Mucosa of rectum (tissue), 2 donors: Measurements from ENCODE around the gene PRSS35.
"Not testable (repeated sequence)": the region's sequence is repeated elsewhere in the genome, so short reads cannot be mapped to it uniquely, and the experiment has no call there.

Experiments used
- H3K27ac ChIP-seq, 2 donors: one replicate each; pipeline ENCODE4 v1.7.0; 2013; ENCODE audit warnings: inconsistent platforms in 2 of 2, low read depth in 2 of 2, low read length in 2 of 2
- H3K27me3 ChIP-seq, 2 donors: one replicate each; pipeline ENCODE4 v1.7.0; 2013; ENCODE audit warnings: low read length in 2 of 2; ENCODE audit not compliant: control insufficient read depth in 2 of 2, insufficient read depth in 2 of 2
- H3K36me3 ChIP-seq, 2 donors: one replicate each; pipeline ENCODE4 v1.7.0; 2013; ENCODE audit warnings: low read length in 2 of 2; ENCODE audit not compliant: control insufficient read depth in 2 of 2, insufficient read depth in 2 of 2
- H3K4me1 ChIP-seq, 2 donors: one replicate each; pipeline ENCODE4 v1.7.0; 2013; ENCODE audit warnings: low read length in 2 of 2, mild to moderate bottlenecking in 1 of 2; ENCODE audit not compliant: control insufficient read depth in 2 of 2, insufficient read depth in 2 of 2
- H3K4me3 ChIP-seq, 2 donors: one replicate each; pipeline ENCODE4 v1.7.0; 2013; ENCODE audit warnings: low read length in 2 of 2
- H3K9ac ChIP-seq, 2 donors: one replicate each; pipeline ENCODE4 v1.7.0; 2013; ENCODE audit warnings: low read length in 2 of 2, low read depth in 1 of 2, mild to moderate bottlenecking in 1 of 2
- H3K9me3 ChIP-seq, 2 donors: one replicate each; pipeline ENCODE4 v1.7.0; 2013; ENCODE audit warnings: low read length in 2 of 2; ENCODE audit not compliant: control insufficient read depth in 2 of 2
- donor health status: healthy.
- donor health status: Normal muscosa, but diverticular disease.

The PRSS35 gene

DNA sequence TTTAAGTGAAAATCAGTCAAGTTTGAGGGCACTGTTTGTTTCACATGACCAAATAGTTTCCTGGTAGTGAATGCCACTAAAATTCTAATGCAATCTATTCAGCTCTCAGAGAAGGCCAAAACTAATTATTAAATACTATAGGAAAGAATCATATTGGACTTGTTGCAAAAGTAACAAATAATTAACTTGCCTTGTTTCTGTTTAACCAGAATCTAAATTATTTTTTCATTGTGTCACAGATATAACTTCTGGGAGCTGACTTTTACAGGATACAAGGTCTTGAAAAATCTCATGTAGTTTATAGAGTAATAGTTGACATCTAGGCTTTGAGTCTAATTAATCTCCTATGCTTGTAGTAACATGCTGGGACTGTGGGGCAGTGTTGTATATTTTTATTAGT is 44.5 kb downstream of the PRSS35 start:
- no peaks in the 10 kb centered on the region for H3K9me3 ChIP-seq

DNA sequence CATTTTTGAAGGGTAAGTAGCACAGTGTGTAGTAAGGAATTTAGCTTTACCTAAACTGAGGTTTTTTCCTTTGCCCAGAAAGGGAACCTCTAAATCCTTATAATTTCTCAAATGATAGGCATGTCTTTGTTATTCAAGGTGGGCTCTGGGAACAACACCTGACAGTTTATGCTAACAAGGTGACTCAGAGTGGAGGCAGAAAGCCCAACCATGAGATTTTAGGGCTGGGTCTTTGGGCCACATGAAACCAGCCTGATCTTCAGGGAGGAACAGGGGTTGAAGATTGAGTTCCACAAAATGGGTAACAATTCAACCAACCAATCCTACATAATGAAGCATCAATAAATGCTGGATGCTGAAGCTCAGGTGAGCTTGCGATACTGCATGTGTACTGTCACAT is 46.6 kb downstream of the PRSS35 start:
- Histone ChIP-seq H3K4me3 (no peak overlapping the region), H3K27ac (no peak overlapping the region), H3K27me3 (no peaks in the 10 kb centered on the region), H3K9ac (no peak overlapping the region), H3K36me3 (no peaks in the 10 kb centered on the region), H3K4me1 (no peaks in the 10 kb centered on the region), H3K9me3 (no peaks in the 10 kb centered on the region)

More for the DNA sequence above, 44.5 kb downstream of the PRSS35 start:
- Histone ChIP-seq H3K4me3 (no peak overlapping the region), H3K27me3 (no peaks in the 10 kb centered on the region), H3K36me3 (no peaks in the 10 kb centered on the region), H3K27ac (no peak overlapping the region), H3K4me1 (no peaks in the 10 kb centered on the region), H3K9ac (no peak overlapping the region)

DNA sequence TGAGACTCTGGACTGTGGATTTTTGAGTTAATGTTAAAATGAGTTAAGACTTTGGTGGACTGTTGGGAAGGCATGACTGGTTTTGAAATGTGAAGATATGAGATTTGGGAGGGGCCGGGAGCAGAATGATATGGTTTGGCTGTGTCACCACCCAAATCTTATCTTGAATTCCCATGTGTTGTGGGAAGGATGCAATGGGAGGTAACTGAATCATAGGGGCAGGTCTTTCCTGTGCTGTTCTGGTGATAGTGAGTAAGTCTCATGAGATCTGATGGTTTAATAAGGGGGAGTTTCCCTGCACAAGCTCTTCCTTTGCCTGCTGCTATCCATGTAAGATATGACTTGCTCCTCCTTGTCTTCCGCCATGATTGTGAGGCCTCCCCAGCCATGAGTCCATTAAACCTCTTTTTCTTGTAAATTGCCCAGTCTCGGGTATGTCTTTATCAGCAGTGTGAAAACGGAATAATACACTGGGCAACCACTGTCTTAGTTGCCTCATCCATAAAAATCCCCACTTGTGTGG is 59.4 kb downstream of the PRSS35 start:
- H3K27me3 ChIP-seq, H3K36me3 ChIP-seq, H3K9me3 ChIP-seq, H3K4me3 ChIP-seq, H3K27ac ChIP-seq, H3K4me1 ChIP-seq, H3K9ac ChIP-seq: not testable (repeated sequence)

DNA sequence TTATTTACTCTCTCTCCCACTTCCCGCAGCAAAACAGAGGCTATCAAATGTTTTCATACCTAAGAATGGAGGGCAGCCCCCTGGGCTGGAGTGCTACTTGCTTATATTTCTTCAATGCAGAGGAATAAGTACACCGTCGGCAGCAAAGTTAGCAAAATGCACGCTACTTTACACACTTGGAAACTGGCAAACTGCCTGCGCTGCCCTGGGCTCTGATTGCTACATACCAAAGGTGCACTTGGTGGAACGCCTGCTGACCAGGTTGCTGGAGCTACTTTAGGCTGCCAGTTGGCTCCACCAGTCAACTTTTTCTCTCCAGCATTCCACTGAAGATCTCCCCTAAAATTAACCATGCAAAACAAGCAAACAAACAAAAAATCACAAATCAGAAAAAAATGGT is 62.4 kb downstream of the PRSS35 start:
- no peaks in the 10 kb centered on the region for H3K9me3 ChIP-seq
- no peaks in the 10 kb centered on the region for H3K4me1 ChIP-seq
- H3K9ac ChIP-seq = no peak overlapping the region
- no peak overlapping the region for H3K27ac ChIP-seq
- no peak overlapping the region for H3K4me3 ChIP-seq
- H3K27me3 ChIP-seq = no peaks in the 10 kb centered on the region
- no peaks in the 10 kb centered on the region for H3K36me3 ChIP-seq
